Measurements from ENCODE around the gene CADM1.

DNA sequence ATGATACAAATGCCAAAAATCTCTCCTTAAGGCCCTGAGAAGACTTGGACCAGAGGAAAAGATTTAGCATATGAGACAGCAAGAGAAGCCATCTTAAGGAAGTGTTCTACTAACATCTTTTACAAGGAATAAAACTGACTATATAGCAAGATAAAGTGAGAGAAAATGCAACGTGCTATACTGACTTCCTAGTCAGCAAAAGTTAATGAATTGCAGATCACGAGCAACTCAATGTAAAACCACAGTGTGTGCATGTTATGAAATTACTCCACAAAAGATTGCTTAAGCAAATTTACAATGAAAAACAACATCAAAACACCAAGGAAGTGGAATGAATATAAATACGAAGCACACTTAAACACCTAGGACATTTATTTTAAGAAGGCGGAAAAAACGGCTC lies 187.5 kb downstream of the CADM1 start:
- no peak for TF ChIP-seq POLR2AphosphoS5 (IDR thresholded peaks at IDR 0.05)
- TF ChIP-seq, protein P1, sequence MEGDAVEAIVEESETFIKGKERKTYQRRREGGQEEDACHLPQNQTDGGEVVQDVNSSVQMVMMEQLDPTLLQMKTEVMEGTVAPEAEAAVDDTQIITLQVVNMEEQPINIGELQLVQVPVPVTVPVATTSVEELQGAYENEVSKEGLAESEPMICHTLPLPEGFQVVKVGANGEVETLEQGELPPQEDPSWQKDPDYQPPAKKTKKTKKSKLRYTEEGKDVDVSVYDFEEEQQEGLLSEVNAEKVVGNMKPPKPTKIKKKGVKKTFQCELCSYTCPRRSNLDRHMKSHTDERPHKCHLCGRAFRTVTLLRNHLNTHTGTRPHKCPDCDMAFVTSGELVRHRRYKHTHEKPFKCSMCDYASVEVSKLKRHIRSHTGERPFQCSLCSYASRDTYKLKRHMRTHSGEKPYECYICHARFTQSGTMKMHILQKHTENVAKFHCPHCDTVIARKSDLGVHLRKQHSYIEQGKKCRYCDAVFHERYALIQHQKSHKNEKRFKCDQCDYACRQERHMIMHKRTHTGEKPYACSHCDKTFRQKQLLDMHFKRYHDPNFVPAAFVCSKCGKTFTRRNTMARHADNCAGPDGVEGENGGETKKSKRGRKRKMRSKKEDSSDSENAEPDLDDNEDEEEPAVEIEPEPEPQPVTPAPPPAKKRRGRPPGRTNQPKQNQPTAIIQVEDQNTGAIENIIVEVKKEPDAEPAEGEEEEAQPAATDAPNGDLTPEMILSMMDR (IDR thresholded peaks at IDR 0.05), result no peak

Data from prostate gland (tissue), 2 donors.